Middle frontal gyrus (tissue), 1 donor: ENCODE measurements around the gene ACSL3.

ENCODE experiments used
- DNase-seq: peaks from one replicate; pipeline ENCODE4 v3.0.0-alpha.2; 2015; ENCODE audit warnings: low spot score; ENCODE audit errors: extremely low spot score

ACSL3 gene

GRCh38 chr2:222939208-222939856, 78.5 kb downstream of the ACSL3 start:
- no peak for DNase-seq

- DNase-seq, result no peak
These were observed 79.1 kb downstream of the ACSL3 start for GRCh38 chr2:222939979-222940378.

- DNase-seq, result no peak
These were observed 80.7 kb downstream of the ACSL3 start for GRCh38 chr2:222941510-222942032.

- no peak for DNase-seq
These were observed 81.7 kb downstream of the ACSL3 start for GRCh38 chr2:222942561-222942960.

- DNase-seq, result no peak
These were observed 82.1 kb downstream of the ACSL3 start for GRCh38 chr2:222942977-222943376.

GRCh38 chr2:222943820-222944219, 83.0 kb downstream of the ACSL3 start:
- no peak for DNase-seq

GRCh38 chr2:222944552-222944951, 83.7 kb downstream of the ACSL3 start:
- DNase-seq, result no peak

- no peak for DNase-seq
These were observed 84.3 kb downstream of the ACSL3 start for GRCh38 chr2:222944971-222945740.

- no peak for DNase-seq
These were observed 85.1 kb downstream of the ACSL3 start for GRCh38 chr2:222945887-222946286.

GRCh38 chr2:222946700-222947287, 86.0 kb downstream of the ACSL3 start:
- DNase-seq, result no peak

GRCh38 chr2:222949073-222949472, 88.2 kb downstream of the ACSL3 start:
- DNase-seq, result no peak

GRCh38 chr2:222949690-222950323, 89.0 kb downstream of the ACSL3 start:
- DNase-seq, result no peak

- no peak for DNase-seq
These were observed 89.9 kb downstream of the ACSL3 start for GRCh38 chr2:222950638-222951285.

- no peak for DNase-seq
These were observed 91.4 kb downstream of the ACSL3 start for GRCh38 chr2:222952204-222952603.

GRCh38 chr2:222955008-222955407, 94.2 kb downstream of the ACSL3 start:
- no peak for DNase-seq

- no peak for DNase-seq
These were observed 98.5 kb downstream of the ACSL3 start for GRCh38 chr2:222959358-222959757.

- no peak for DNase-seq
These were observed 99.3 kb downstream of the ACSL3 start for GRCh38 chr2:222960126-222960525.

GRCh38 chr2:222963641-222964040, 102.8 kb downstream of the ACSL3 start:
- no peak for DNase-seq

GRCh38 chr2:222964376-222965031, 103.7 kb downstream of the ACSL3 start:
- DNase-seq, result no peak

- DNase-seq, result no peak
These were observed 104.7 kb downstream of the ACSL3 start for GRCh38 chr2:222965555-222965954.
